Measurements from ENCODE around the gene GPC5.

GRCh38 chr13:92656648-92657047 is 1258.2 kb downstream of the GPC5 start:
- TF ChIP-seq CHD4 (IDR thresholded peaks at IDR 0.05; ENCODE audit: borderline replicate concordance) (no peak), ESRRA (IDR thresholded peaks at IDR 0.05; ENCODE audit: borderline replicate concordance, low read length) (no peak), BHLHE40 (IDR thresholded peaks at IDR 0.05; ENCODE audit: low read depth, low read length) (no peak), MYC (IDR thresholded peaks at IDR 0.05; ENCODE audit: borderline replicate concordance, low read length) (no peak), EP300 (IDR thresholded peaks at IDR 0.05) (no peak)
- TF ChIP-seq, protein P1, sequence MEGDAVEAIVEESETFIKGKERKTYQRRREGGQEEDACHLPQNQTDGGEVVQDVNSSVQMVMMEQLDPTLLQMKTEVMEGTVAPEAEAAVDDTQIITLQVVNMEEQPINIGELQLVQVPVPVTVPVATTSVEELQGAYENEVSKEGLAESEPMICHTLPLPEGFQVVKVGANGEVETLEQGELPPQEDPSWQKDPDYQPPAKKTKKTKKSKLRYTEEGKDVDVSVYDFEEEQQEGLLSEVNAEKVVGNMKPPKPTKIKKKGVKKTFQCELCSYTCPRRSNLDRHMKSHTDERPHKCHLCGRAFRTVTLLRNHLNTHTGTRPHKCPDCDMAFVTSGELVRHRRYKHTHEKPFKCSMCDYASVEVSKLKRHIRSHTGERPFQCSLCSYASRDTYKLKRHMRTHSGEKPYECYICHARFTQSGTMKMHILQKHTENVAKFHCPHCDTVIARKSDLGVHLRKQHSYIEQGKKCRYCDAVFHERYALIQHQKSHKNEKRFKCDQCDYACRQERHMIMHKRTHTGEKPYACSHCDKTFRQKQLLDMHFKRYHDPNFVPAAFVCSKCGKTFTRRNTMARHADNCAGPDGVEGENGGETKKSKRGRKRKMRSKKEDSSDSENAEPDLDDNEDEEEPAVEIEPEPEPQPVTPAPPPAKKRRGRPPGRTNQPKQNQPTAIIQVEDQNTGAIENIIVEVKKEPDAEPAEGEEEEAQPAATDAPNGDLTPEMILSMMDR (IDR thresholded peaks at IDR 0.05), result no peak
- TF ChIP-seq, protein P2, sequence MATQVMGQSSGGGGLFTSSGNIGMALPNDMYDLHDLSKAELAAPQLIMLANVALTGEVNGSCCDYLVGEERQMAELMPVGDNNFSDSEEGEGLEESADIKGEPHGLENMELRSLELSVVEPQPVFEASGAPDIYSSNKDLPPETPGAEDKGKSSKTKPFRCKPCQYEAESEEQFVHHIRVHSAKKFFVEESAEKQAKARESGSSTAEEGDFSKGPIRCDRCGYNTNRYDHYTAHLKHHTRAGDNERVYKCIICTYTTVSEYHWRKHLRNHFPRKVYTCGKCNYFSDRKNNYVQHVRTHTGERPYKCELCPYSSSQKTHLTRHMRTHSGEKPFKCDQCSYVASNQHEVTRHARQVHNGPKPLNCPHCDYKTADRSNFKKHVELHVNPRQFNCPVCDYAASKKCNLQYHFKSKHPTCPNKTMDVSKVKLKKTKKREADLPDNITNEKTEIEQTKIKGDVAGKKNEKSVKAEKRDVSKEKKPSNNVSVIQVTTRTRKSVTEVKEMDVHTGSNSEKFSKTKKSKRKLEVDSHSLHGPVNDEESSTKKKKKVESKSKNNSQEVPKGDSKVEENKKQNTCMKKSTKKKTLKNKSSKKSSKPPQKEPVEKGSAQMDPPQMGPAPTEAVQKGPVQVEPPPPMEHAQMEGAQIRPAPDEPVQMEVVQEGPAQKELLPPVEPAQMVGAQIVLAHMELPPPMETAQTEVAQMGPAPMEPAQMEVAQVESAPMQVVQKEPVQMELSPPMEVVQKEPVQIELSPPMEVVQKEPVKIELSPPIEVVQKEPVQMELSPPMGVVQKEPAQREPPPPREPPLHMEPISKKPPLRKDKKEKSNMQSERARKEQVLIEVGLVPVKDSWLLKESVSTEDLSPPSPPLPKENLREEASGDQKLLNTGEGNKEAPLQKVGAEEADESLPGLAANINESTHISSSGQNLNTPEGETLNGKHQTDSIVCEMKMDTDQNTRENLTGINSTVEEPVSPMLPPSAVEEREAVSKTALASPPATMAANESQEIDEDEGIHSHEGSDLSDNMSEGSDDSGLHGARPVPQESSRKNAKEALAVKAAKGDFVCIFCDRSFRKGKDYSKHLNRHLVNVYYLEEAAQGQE (IDR thresholded peaks at IDR 0.05), result no peak

Measured in A549 (cell line).